ENCODE measurements around the gene CRK.

- no peak for TF ChIP-seq EP300 (IDR thresholded peaks at IDR 0.05; ENCODE audit: borderline replicate concordance)
- no peak for TF ChIP-seq EGR1 (IDR thresholded peaks at IDR 0.05)
- TF ChIP-seq ZBTB7A (IDR thresholded peaks at IDR 0.05; ENCODE audit: low read depth) = no peak
- no peak for TF ChIP-seq REST (IDR thresholded peaks at IDR 0.05; ENCODE audit: low read depth)
- TF ChIP-seq TAF1 (IDR thresholded peaks at IDR 0.05; ENCODE audit: low read depth) = no peak
- TF ChIP-seq CEBPB (IDR thresholded peaks at IDR 0.05) = no peak
Observed at GRCh38 chr17:1371893-1372590, 84.0 kb downstream of the CRK start.

Measured in Ishikawa (cell line).